ENCODE measurements around the gene CYTH3.

GRCh38 chr7:6175645-6176044 is 96.8 kb downstream of the CYTH3 start:
- TF ChIP-seq CTCF (IDR thresholded peaks at IDR 0.05 in 8 of 11, conservative IDR thresholded peaks at IDR 0.05 in 3 of 11) = no peak
- no peak for TF ChIP-seq POLR2A (IDR thresholded peaks at IDR 0.05)
- no peak for TF ChIP-seq POLR2AphosphoS5 (IDR thresholded peaks at IDR 0.05)

Measured in spleen (tissue), 7 donors.